Left ventricle myocardium inferior (tissue), 1 donor: Measurements from ENCODE around the gene RER1. TPM values are rescaled to one million over a fixed set of nuclear protein-coding genes. Genes with fewer than 3 reads are reported as not detected.

Experiments
- DNase-seq: peaks from one replicate; pipeline ENCODE4 v3.0.0-alpha.2; 2020
- H3K27ac ChIP-seq: fragments of 200-600 bp; replicated peaks from 2 replicates; pipeline ENCODE4 v1.8.0; 2021
- H3K27me3 ChIP-seq: fragments of 200-600 bp; 2 replicates; pipeline ENCODE4 v1.8.0; 2021; ENCODE audit warnings: low read depth
- H3K36me3 ChIP-seq: fragments of 200-600 bp; 2 replicates; pipeline ENCODE4 v1.8.0; 2021
- H3K4me1 ChIP-seq: fragments of 200-600 bp; 2 replicates; pipeline ENCODE4 v1.8.0; 2021
- H3K4me3 ChIP-seq: fragments of 200-600 bp; 2 replicates; pipeline ENCODE4 v1.8.0; 2021; ENCODE audit warnings: mild to moderate bottlenecking, moderate library complexity
- H3K9me3 ChIP-seq: fragments of 200-600 bp; replicated peaks from 2 replicates; pipeline ENCODE4 v1.8.0; 2021
- intact Hi-C: fragments of 100-400 bp; cut with micrococcal nuclease; formaldehyde crosslinking; loops from one replicate; pipeline ENCODE4 v1.11.0; 2022
- total RNA-seq: library from RNA; stranded (reverse); fragmentation: NEBNext Ultra II Directional; extraction: Animal tissue kit (Norgen Biotek cat#: 25700); gene quantifications from one replicate; pipeline ENCODE4 v1.2.1, GENCODE V29; 2021
- TF ChIP-seq, protein P1 (sequence below): fragments of 200-600 bp; IDR thresholded peaks from 2 replicates; pipeline ENCODE4 v1.8.0; 2021; ENCODE audit warnings: antibody characterized with exemption, mild to moderate bottlenecking, borderline replicate concordance
- donor health status: DM: no; HTN: yes; CAD: no; lungs with severe emphysema.

RER1 gene
- total RNA-seq, 1 donor from 2014 or later, result 80.5 TPM

DNA sequence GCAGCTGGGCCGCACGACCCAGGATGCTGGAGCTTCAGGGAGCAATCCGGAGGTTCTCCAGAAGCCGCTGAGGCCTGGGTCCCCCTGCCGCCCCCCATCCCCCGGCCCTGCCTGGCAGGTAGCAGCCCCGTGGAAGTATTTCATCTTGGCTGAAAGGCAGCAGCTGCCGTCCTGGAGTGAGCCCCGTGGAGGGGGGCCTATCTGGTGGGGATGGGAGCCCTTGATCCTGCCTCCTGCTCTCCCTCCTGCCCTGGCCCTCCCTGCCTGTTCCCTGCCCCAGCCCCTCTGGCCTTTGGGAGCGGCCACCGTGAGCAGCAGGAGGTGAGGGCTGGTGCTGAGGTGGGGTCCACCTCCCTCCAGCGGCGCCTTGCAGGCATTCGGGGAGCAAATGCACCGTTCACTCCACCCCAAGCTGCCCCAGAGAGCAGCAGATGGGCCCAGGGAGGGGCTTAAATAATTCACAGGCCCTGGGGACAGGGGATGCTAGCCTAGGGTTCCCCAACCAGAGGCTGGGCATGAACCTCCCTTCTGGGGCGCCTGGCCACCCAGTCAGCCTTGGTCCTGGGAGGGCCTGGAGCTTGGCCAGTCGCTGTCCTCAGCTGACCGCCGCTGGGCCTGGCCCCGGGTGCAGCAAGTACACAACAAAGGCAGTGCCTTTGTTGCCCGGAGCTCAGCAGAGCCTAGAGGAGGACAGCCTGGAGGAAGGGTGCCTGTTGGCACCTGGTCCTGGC is 60.7 kb downstream of the RER1 start:
- no peak for DNase-seq
- H3K36me3 ChIP-seq, result no peaks in the 10 kb centered on the region
- peaks cover 96% of the 10 kb centered on the region for H3K27me3 ChIP-seq
- no peak overlapping the region for H3K27ac ChIP-seq
- intact Hi-C loops, result no loop called here
- H3K4me3 ChIP-seq, result no peak overlapping the region
- no peaks in the 10 kb centered on the region for H3K4me1 ChIP-seq
- TF ChIP-seq, protein P1, sequence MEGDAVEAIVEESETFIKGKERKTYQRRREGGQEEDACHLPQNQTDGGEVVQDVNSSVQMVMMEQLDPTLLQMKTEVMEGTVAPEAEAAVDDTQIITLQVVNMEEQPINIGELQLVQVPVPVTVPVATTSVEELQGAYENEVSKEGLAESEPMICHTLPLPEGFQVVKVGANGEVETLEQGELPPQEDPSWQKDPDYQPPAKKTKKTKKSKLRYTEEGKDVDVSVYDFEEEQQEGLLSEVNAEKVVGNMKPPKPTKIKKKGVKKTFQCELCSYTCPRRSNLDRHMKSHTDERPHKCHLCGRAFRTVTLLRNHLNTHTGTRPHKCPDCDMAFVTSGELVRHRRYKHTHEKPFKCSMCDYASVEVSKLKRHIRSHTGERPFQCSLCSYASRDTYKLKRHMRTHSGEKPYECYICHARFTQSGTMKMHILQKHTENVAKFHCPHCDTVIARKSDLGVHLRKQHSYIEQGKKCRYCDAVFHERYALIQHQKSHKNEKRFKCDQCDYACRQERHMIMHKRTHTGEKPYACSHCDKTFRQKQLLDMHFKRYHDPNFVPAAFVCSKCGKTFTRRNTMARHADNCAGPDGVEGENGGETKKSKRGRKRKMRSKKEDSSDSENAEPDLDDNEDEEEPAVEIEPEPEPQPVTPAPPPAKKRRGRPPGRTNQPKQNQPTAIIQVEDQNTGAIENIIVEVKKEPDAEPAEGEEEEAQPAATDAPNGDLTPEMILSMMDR, result no peak
- H3K9me3 ChIP-seq, result no peaks in the 10 kb centered on the region

DNA sequence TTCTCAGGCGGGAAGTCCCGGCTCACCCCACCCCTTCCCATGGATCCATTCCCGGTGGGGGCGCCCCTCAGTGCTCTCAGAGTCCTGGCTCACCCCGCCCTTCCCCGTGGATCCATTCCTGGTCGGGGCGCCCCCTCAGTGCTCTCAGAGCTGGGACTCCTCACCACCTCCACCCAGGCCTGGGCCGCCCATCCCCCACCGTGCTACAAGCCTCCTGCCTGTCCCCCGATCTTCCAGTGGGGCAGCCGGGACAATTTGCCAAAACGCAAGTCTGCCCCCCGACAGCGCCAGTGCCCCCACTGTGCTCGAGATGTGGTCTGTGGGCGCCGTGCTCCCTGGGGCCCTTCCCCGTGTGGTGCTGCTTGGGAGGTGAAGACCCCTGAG is 61.3 kb downstream of the RER1 start:
- TF ChIP-seq, protein P1, result no peak
- Histone ChIP-seq H3K9me3 (no peaks in the 10 kb centered on the region), H3K27ac (no peak overlapping the region), H3K4me3 (no peak overlapping the region), H3K4me1 (no peaks in the 10 kb centered on the region), H3K36me3 (no peaks in the 10 kb centered on the region), H3K27me3 (peaks cover 93% of the 10 kb centered on the region)
- intact Hi-C loops, result no loop called here
- no peak for DNase-seq

DNA sequence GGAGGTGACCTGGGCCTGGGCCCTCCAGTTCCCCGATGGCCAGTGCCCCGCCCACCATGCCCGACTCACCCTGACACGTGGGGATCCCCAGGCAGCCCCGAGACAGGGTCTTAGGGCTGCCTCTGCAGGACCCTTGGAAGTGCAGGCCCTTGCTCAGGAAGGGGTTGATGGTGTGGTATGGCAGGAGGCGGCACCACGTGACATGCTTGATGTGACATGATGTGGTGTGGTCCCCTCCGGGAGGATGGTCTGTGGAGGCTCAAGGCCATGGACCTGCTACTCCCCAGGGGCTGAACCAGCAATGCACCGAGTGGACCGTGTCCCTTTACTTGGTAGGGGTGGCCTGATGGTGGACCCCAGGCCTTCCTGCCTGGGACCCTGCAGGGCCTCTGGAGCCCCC is 62.6 kb downstream of the RER1 start:
- TF ChIP-seq, protein P1, result no peak
- Histone ChIP-seq H3K4me1 (no peaks in the 10 kb centered on the region), H3K27me3 (peaks cover 92% of the 10 kb centered on the region), H3K9me3 (no peaks in the 10 kb centered on the region), H3K4me3 (no peak overlapping the region), H3K27ac (no peak overlapping the region), H3K36me3 (no peaks in the 10 kb centered on the region)
- DNase-seq, result no peak
- intact Hi-C loops, result no loop called here

Other genes starting within 250 kb of the RER1 start
- gene FAAP20, start 197.1 kb upstream of the RER1 start, total RNA-seq, result 37.0 TPM
- gene SKI, start 163.5 kb upstream of the RER1 start, total RNA-seq, result 37.9 TPM
- 4.5 TPM for gene MORN1, start 287 bp upstream of the RER1 start, total RNA-seq
- 15.8 TPM for gene PEX10, start 20.7 kb downstream of the RER1 start, total RNA-seq
- gene PLCH2, start 84.4 kb downstream of the RER1 start, total RNA-seq, result 0.16 TPM
- 42.8 TPM for gene PANK4, start 134.8 kb downstream of the RER1 start, total RNA-seq
- 0.63 TPM for gene HES5, start 138.4 kb downstream of the RER1 start, total RNA-seq
- gene TNFRSF14, start 164.5 kb downstream of the RER1 start, total RNA-seq, result 13.7 TPM
- 8.2 TPM for gene PRXL2B, start 194.9 kb downstream of the RER1 start, total RNA-seq
- gene MMEL1, start 241.2 kb downstream of the RER1 start, total RNA-seq, result 0.82 TPM